IMR-90 (cell line): Measurements from ENCODE around the gene DSCAML1.

Experiments
- BHLHE40 ChIP-seq: fragments of 150-350 bp; IDR thresholded peaks from 2 replicates; pipeline ENCODE4 v1.6.1; 2016; ENCODE audit warnings: mild to moderate bottlenecking, low read depth, low read length
- CEBPB ChIP-seq: IDR thresholded peaks from 2 replicates; pipeline ENCODE4 v1.6.1; 2012; ENCODE audit warnings: low read depth, low read length, improper control_type of control experiment
- CHD1 ChIP-seq: IDR thresholded peaks from 2 replicates; pipeline ENCODE4 v1.6.1; 2012; ENCODE audit warnings: low read depth, low read length, improper control_type of control experiment
- CTCF ChIP-seq: conservative IDR thresholded peaks from 2 replicates; pipeline ENCODE4 v1.5.1; 2012; ENCODE audit warnings: mild to moderate bottlenecking, low read depth, low read length, improper control_type of control experiment
- ELK1 ChIP-seq: fragments of 150-350 bp; IDR thresholded peaks from 2 replicates; pipeline ENCODE4 v1.6.1; 2016; ENCODE audit warnings: low read depth, mild to moderate bottlenecking, low read length, moderate library complexity, borderline replicate concordance
- MAZ ChIP-seq: IDR thresholded peaks from 2 replicates; pipeline ENCODE4 v1.6.1; 2012; ENCODE audit warnings: low read depth, mild to moderate bottlenecking, low read length, improper control_type of control experiment, moderate library complexity, borderline replicate concordance
- MXI1 ChIP-seq: IDR thresholded peaks from 2 replicates; pipeline ENCODE4 v1.6.1; 2012; ENCODE audit warnings: low read depth, mild to moderate bottlenecking, low read length, moderate library complexity, borderline replicate concordance
- POLR2A ChIP-seq: IDR thresholded peaks from 2 replicates; pipeline ENCODE4 v1.6.1; 2012; ENCODE audit warnings: mild to moderate bottlenecking, low read depth, low read length
- RAD21 ChIP-seq: IDR thresholded peaks from 2 replicates; pipeline ENCODE4 v1.6.1; 2012; ENCODE audit warnings: low read length, improper control_type of control experiment
- RCOR1 ChIP-seq: IDR thresholded peaks from 2 replicates; pipeline ENCODE4 v1.6.1; 2012; ENCODE audit warnings: mild to moderate bottlenecking, low read length, improper control_type of control experiment; ENCODE audit not compliant: insufficient replicate concordance
- SMC3 ChIP-seq: fragments of 150-350 bp; IDR thresholded peaks from 2 replicates; pipeline ENCODE4 v1.6.1; 2016; ENCODE audit warnings: low read depth, mild to moderate bottlenecking, antibody characterized with exemption, low read length, moderate library complexity
- USF2 ChIP-seq: fragments of 150-350 bp; IDR thresholded peaks from 2 replicates; pipeline ENCODE4 v1.6.1; 2017; ENCODE audit warnings: mild to moderate bottlenecking, antibody characterized with exemption, low read length, low read depth

GRCh38 chr11:117678658-117679406 lies 118.2 kb downstream of the DSCAML1 start:
- TF ChIP-seq SMC3 (no peak), POLR2A (no peak), BHLHE40 (no peak), ELK1 (no peak), CTCF (no peak), MAZ (no peak), MXI1 (no peak), RAD21 (no peak), USF2 (no peak), CHD1 (no peak), RCOR1 (no peak), CEBPB (no peak)
